T-cell (primary cell): ENCODE measurements around the gene APOBEC2. TPM values are rescaled to one million over a fixed set of nuclear protein-coding genes. Genes with fewer than 3 reads are reported as not detected.
A peak's percentile ranks its signal among the peaks of the same experiment; 100 is the strongest.

Source experiments
- ATAC-seq, 4 experiments: fragments of 200-7000 bp in 3 of 4; fragments of 150-1000 bp in 1 of 4; cut with Tn5 transposase; replicated peaks in 1 of 4; 1 replicate in 3 of 4; 2 replicates in 1 of 4; pipeline ENCODE4 v1.10.0; 2021; ENCODE audit warnings: moderate library complexity in 3 of 4, mild to moderate bottlenecking in 2 of 4, moderate number of reproducible peaks in 1 of 4
- CTCF ChIA-PET, 2 donors: fragments of 300-600 bp; sonication (Branson Sonifier 250); formaldehyde crosslinking; loops; one replicate each; lab custom pipeline; 2022; ENCODE audit warnings: antibody characterized with exemption in 2 of 2; lab: Charles Lee
- POLR2A ChIA-PET, 2 donors: fragments of 300-600 bp; sonication (Branson Sonifier 250); formaldehyde crosslinking; loops; one replicate each; lab custom pipeline; 2022; ENCODE audit warnings: antibody characterized with exemption in 2 of 2; lab: Charles Lee
- DNase-seq, 35 experiments: peaks; one replicate each; pipeline versions ENCODE4 v3.0.0 to v3.0.0-alpha.2; 2013 to 2023
- H3K27ac ChIP-seq: one replicate; pipeline ENCODE4 v1.5.1; 2013; ENCODE audit warnings: low read length
- H3K27me3 ChIP-seq, 2 experiments: replicated peaks in 1 of 2; 1 replicate in 1 of 2; 2 replicates in 1 of 2; pipeline versions ENCODE4 v1.6.1 to v1.7.0; 2013; ENCODE audit warnings: low read length in 1 of 2, mixed read lengths in 1 of 2; ENCODE audit not compliant: control insufficient read depth in 2 of 2, insufficient read depth in 2 of 2; ENCODE audit errors: extremely low read depth in 1 of 2
- H3K36me3 ChIP-seq, 2 donors: 1 replicate in 1 of 2; 2 replicates in 1 of 2; pipeline versions ENCODE4 v1.6.1 to v1.7.0; 2013; ENCODE audit warnings: low read length in 1 of 2; ENCODE audit not compliant: control insufficient read depth in 2 of 2, insufficient read depth in 1 of 2; ENCODE audit errors: extremely low read depth in 1 of 2
- H3K4me1 ChIP-seq, 2 experiments: 1 replicate in 1 of 2; 2 replicates in 1 of 2; pipeline versions ENCODE4 v1.6.1 to v1.7.0; 2013; ENCODE audit warnings: low read length in 2 of 2, mixed read lengths in 1 of 2; ENCODE audit not compliant: insufficient read depth in 2 of 2, control insufficient read depth in 1 of 2; ENCODE audit errors: extremely low read depth in 1 of 2
- H3K4me3 ChIP-seq, 2 donors: 1 replicate in 1 of 2; 2 replicates in 1 of 2; pipeline versions ENCODE4 v1.5.1 to v1.7.0; 2013; ENCODE audit warnings: mild to moderate bottlenecking in 2 of 2, low read length in 1 of 2, moderate library complexity in 1 of 2; ENCODE audit not compliant: control insufficient read depth in 1 of 2; ENCODE audit errors: extremely low read depth in 1 of 2
- H3K9me3 ChIP-seq: 2 replicates; pipeline ENCODE4 v1.7.0; 2013
- H3K27ac Mint-ChIP-seq, 2 donors: one replicate each; pipeline ENCODE4 v1.8.0; 2020 to 2021; ENCODE audit warnings: mild to moderate bottlenecking in 2 of 2, mixed read lengths in 2 of 2
- H3K27me3 Mint-ChIP-seq, 2 donors: one replicate each; pipeline ENCODE4 v1.8.0; 2021 to 2022; ENCODE audit warnings: mixed read lengths in 2 of 2
- H3K36me3 Mint-ChIP-seq: one replicate; pipeline ENCODE4 v1.8.0; 2021; ENCODE audit warnings: mixed read lengths
- H3K4me1 Mint-ChIP-seq, 3 donors: one replicate each; pipeline ENCODE4 v1.8.0; 2020 to 2022; ENCODE audit warnings: mixed read lengths in 3 of 3, mild to moderate bottlenecking in 1 of 3
- H3K4me3 Mint-ChIP-seq, 3 donors: one replicate each; pipeline ENCODE4 v1.8.0; 2020 to 2022; ENCODE audit warnings: mild to moderate bottlenecking in 3 of 3, mixed read lengths in 3 of 3, moderate library complexity in 3 of 3
- H3K9me3 Mint-ChIP-seq, 3 donors: one replicate each; pipeline ENCODE4 v1.8.0; 2020 to 2022; ENCODE audit warnings: mixed read lengths in 3 of 3
- WGBS: methylation state at CpG from one replicate; pipeline ENCODE4 v1.1.5; 2013; ENCODE audit warnings: missing lambda C conversion rate; ENCODE audit not compliant: insufficient coverage; 5-methylcytosine and 5-hydroxymethylcytosine counted together
- total RNA-seq, 35 experiments: library from RNA in 6 of 35; stranded (reverse) in 6 of 35; fragments of 120-200 nt in 1 of 35; gene quantifications; one replicate each; pipeline versions ENCODE4 v1.2.1 to v1.2.4 and lab custom pipeline; 2013 to 2026

Gene APOBEC2
- total RNA-seq, 5 donors from 2014 or later (not counting 1 experiment from before 2014, with no cell fraction given), result not detected

- H3K27me3 Mint-ChIP-seq, result no peaks in the 10 kb centered on the region
- peaks cover 56 to 69% (median 63%) of the 10 kb centered on the region in 3 donors for H3K4me1 Mint-ChIP-seq
- peaks cover 12% of the 10 kb centered on the region for H3K36me3 Mint-ChIP-seq
- no peaks in the 10 kb centered on the region for H3K9me3 Mint-ChIP-seq
- peaks cover 0 to 16% of the 10 kb centered on the region in 2 donors for H3K36me3 ChIP-seq
- ChIA-PET CTCF (no interaction called here), POLR2A (interaction anchor here in 1 of 2 donors (0.6 kb wide), 1 partner anchor 42 kb away, joined by 3 read pairs; no protein-coding TSS in a partner anchor)
- peak overlapping the region; percentile 82 to 97 for H3K27ac Mint-ChIP-seq
- ATAC-seq (no peak), DNase-seq (peak in 4 of 35 experiments; percentile 6 to 64 (median 18))
- H3K27ac ChIP-seq, result peak overlapping the region; percentile 96
- H3K27me3 ChIP-seq, result no peaks in the 10 kb centered on the region
- H3K9me3 ChIP-seq, result no peaks in the 10 kb centered on the region
- 17% methylated on average over 8 of the region's 11 CpGs for WGBS
- peak overlapping the region; percentile 94 for H3K4me3 ChIP-seq
- peak overlapping the region; percentile 90 to 95 (median 92) for H3K4me3 Mint-ChIP-seq
- H3K4me1 ChIP-seq, result peaks cover 17 to 33% of the 10 kb centered on the region in 2 experiments
These were observed 21.1 kb downstream of the APOBEC2 start for GRCh38 chr6:41073968-41074691.

GRCh38 chr6:41074692-41075436, 21.9 kb downstream of the APOBEC2 start:
- Mint-ChIP-seq H3K4me1 (peaks cover 63 to 72% (median 64%) of the 10 kb centered on the region in 3 donors), H3K9me3 (no peaks in the 10 kb centered on the region), H3K27me3 (no peaks in the 10 kb centered on the region), H3K36me3 (peaks cover 14% of the 10 kb centered on the region), H3K27ac (peak overlapping the region; percentile 82 to 97), H3K4me3 (peak overlapping the region; percentile 90 to 95 (median 92))
- POLR2A ChIA-PET, result interaction anchor here in 1 of 2 donors (0.7 kb wide), 1 partner anchor 1985 kb away, joined by 4 read pairs; the partner anchor contains the start of genes KLC4 and MRPL2
- Histone ChIP-seq H3K4me3 (peak overlapping the region; percentile 94), H3K9me3 (no peaks in the 10 kb centered on the region), H3K4me1 (peaks cover 20 to 40% of the 10 kb centered on the region in 2 experiments), H3K27ac (peak overlapping the region; percentile 96), H3K36me3 (peaks cover 0 to 15% of the 10 kb centered on the region in 2 donors), H3K27me3 (no peaks in the 10 kb centered on the region)
- CTCF ChIA-PET, result interaction anchor here in 1 of 2 donors (0.6 to 0.7 kb wide), 2 partner anchors 12 to 457 kb away, joined by 3 to 5 read pairs; no protein-coding TSS in a partner anchor
- ATAC-seq (no peak), DNase-seq (no peak)
- 80% methylated on average over 2 of the region's 11 CpGs for WGBS

- 100% methylated on average over 1 of the region's 4 CpGs for WGBS
- DNase-seq, result no peak
- peaks cover 26 to 46% of the 10 kb centered on the region in 2 experiments for H3K4me1 ChIP-seq
- H3K27me3 Mint-ChIP-seq, result no peaks in the 10 kb centered on the region
- ATAC-seq, result no peak
- peak overlapping the region; percentile 96 for H3K27ac ChIP-seq
- H3K4me3 ChIP-seq, result no peak overlapping the region
- H3K9me3 Mint-ChIP-seq, result no peaks in the 10 kb centered on the region
- peaks cover 14% of the 10 kb centered on the region for H3K36me3 Mint-ChIP-seq
- H3K27me3 ChIP-seq, result no peaks in the 10 kb centered on the region
- H3K9me3 ChIP-seq, result no peaks in the 10 kb centered on the region
- H3K36me3 ChIP-seq, result peaks cover 0 to 16% of the 10 kb centered on the region in 2 donors
- H3K4me1 Mint-ChIP-seq, result peaks cover 69 to 72% (median 70%) of the 10 kb centered on the region in 3 donors
- H3K4me3 Mint-ChIP-seq, result peak overlapping the region; percentile 11 to 95 (median 92)
- CTCF ChIA-PET, result interaction anchor here (0.7 to 1.2 kb wide), 3 partner anchors 8 to 458 kb away, joined by 3 to 4 read pairs (median 3); no protein-coding TSS in a partner anchor
- POLR2A ChIA-PET, result interaction anchor here in 1 of 2 donors (0.7 kb wide), 1 partner anchor 1984 kb away, joined by 4 read pairs; the partner anchor contains the start of genes KLC4 and MRPL2
- H3K27ac Mint-ChIP-seq, result peak overlapping the region; percentile 24 to 49
These were observed 22.9 kb downstream of the APOBEC2 start for GRCh38 chr6:41075651-41076626.

GRCh38 chr6:41077536-41077935, 24.5 kb downstream of the APOBEC2 start:
- peaks cover 24 to 46% of the 10 kb centered on the region in 2 experiments for H3K4me1 ChIP-seq
- H3K27ac ChIP-seq, result no peak overlapping the region
- POLR2A ChIA-PET, result no interaction called here
- peaks cover 0 to 24% of the 10 kb centered on the region in 2 donors for H3K36me3 ChIP-seq
- WGBS, result no CpG with 5 or more reads among the region's 2 CpGs
- H3K4me3 ChIP-seq, result no peak overlapping the region
- H3K9me3 ChIP-seq, result no peaks in the 10 kb centered on the region
- ATAC-seq (no peak), DNase-seq (no peak)
- Mint-ChIP-seq H3K4me1 (peaks cover 75 to 77% (median 76%) of the 10 kb centered on the region in 3 donors), H3K4me3 (no peak overlapping the region), H3K27ac (no peak overlapping the region), H3K9me3 (no peaks in the 10 kb centered on the region), H3K27me3 (no peaks in the 10 kb centered on the region), H3K36me3 (peaks cover 20% of the 10 kb centered on the region)
- H3K27me3 ChIP-seq, result no peaks in the 10 kb centered on the region
- CTCF ChIA-PET, result no interaction called here

- ATAC-seq (no peak), DNase-seq (no peak)
- Mint-ChIP-seq H3K27ac (peak overlapping the region in 1 of 2 donors; percentile 30), H3K4me3 (no peak overlapping the region), H3K4me1 (peaks cover 78 to 82% (median 81%) of the 10 kb centered on the region in 3 donors), H3K9me3 (no peaks in the 10 kb centered on the region), H3K27me3 (no peaks in the 10 kb centered on the region), H3K36me3 (peaks cover 26% of the 10 kb centered on the region)
- ChIA-PET POLR2A (no interaction called here), CTCF (no interaction called here)
- H3K9me3 ChIP-seq, result no peaks in the 10 kb centered on the region
- no peak overlapping the region for H3K4me3 ChIP-seq
- no peak overlapping the region for H3K27ac ChIP-seq
- no peaks in the 10 kb centered on the region for H3K27me3 ChIP-seq
- H3K4me1 ChIP-seq, result peaks cover 24 to 46% of the 10 kb centered on the region in 2 experiments
- WGBS, result no CpG with 5 or more reads among the region's 3 CpGs
- H3K36me3 ChIP-seq, result peaks cover 0 to 25% of the 10 kb centered on the region in 2 donors
These were observed 25.1 kb downstream of the APOBEC2 start for GRCh38 chr6:41078101-41078500.
